Upper lobe of left lung (tissue), 6 donors: ENCODE data around the gene GALNT14. TPM values are rescaled to one million over a fixed set of nuclear protein-coding genes. Genes with fewer than 3 reads are reported as not detected.

ENCODE experiments used
- ATAC-seq, 2 donors: fragments of 200-7000 bp; cut with Tn5 transposase; one replicate each; pipeline ENCODE4 v1.9.1; 2022; ENCODE audit warnings: mild to moderate bottlenecking in 2 of 2, moderate library complexity in 2 of 2; ENCODE audit not compliant: low FRiP score in 2 of 2
- DNase-seq, 2 donors: peaks; one replicate each; pipeline ENCODE4 v3.0.0-alpha.2; 2019 to 2020
- H3K27ac ChIP-seq, 4 donors: fragments of 200-600 bp; sonication (generic); one replicate each; pipeline ENCODE4 v1.5.1; 2016 to 2019
- H3K27me3 ChIP-seq, 4 donors: fragments of 200-600 bp; sonication (generic); one replicate each; pipeline ENCODE4 v1.5.1; 2017 to 2019
- H3K36me3 ChIP-seq, 4 donors: fragments of 200-600 bp; sonication (generic); one replicate each; pipeline ENCODE4 v1.5.1; 2016 to 2019
- H3K4me1 ChIP-seq, 4 donors: fragments of 200-600 bp; sonication (generic); one replicate each; pipeline ENCODE4 v1.5.1; 2018 to 2019
- H3K4me3 ChIP-seq, 4 donors: fragments of 200-600 bp; sonication (generic); one replicate each; pipeline ENCODE4 v1.5.1; 2017 to 2019; ENCODE audit warnings: mild to moderate bottlenecking in 2 of 4, moderate library complexity in 1 of 4
- H3K9me3 ChIP-seq, 4 donors: fragments of 200-600 bp; sonication (generic); one replicate each; pipeline ENCODE4 v1.5.1; 2018 to 2019
- EP300 ChIP-seq, 4 donors: sonication (generic); formaldehyde crosslinking; IDR thresholded peaks; one replicate each; pipeline ENCODE4 v1.5.1; 2017; ENCODE audit warnings: antibody characterized with exemption in 4 of 4, control low read depth in 2 of 4
- POLR2A ChIP-seq, 4 donors: fragments of 450-650 bp; IDR thresholded peaks; one replicate each; pipeline ENCODE4 v1.5.1; 2016 to 2017; ENCODE audit warnings: antibody characterized with exemption in 4 of 4, mild to moderate bottlenecking in 2 of 4
- POLR2AphosphoS5 ChIP-seq, 2 donors: sonication (generic); formaldehyde crosslinking; IDR thresholded peaks; one replicate each; pipeline ENCODE4 v1.5.1; 2017; ENCODE audit warnings: antibody characterized with exemption in 2 of 2
- WGBS, 2 donors: methylation state at CpG; one replicate each; pipeline ENCODE4 v1.1.5; 2017 to 2018; 5-methylcytosine and 5-hydroxymethylcytosine counted together
- total RNA-seq, 6 donors: library from RNA; depleted of rRNA in 4 of 6; stranded (reverse); fragments of >200 nt in 4 of 6; gene quantifications; one replicate each; pipeline versions ENCODE4 v1.1.0 to v1.2.1, GENCODE V29; 2016 to 2021
- TF ChIP-seq, protein P1 (sequence below), 6 experiments: fragments of 450-650 bp in 4 of 6; fragments of 200-600 bp in 2 of 6; sonication (generic) in 2 of 6; IDR thresholded peaks; one replicate each; pipeline ENCODE4 v1.5.1; 2016 to 2019; ENCODE audit warnings: antibody characterized with exemption in 6 of 6
- donor health status: DM: no; HTN: no; CAD: no; lungs with moderate emphysema.
- donor health status: DM: no; HTN: yes; CAD: no; lungs with severe emphysema.

The GALNT14 gene
- total RNA-seq, 6 donors from 2014 or later, result 0.98 to 2.6 (median 1.4) TPM; not detected in 1

DNA sequence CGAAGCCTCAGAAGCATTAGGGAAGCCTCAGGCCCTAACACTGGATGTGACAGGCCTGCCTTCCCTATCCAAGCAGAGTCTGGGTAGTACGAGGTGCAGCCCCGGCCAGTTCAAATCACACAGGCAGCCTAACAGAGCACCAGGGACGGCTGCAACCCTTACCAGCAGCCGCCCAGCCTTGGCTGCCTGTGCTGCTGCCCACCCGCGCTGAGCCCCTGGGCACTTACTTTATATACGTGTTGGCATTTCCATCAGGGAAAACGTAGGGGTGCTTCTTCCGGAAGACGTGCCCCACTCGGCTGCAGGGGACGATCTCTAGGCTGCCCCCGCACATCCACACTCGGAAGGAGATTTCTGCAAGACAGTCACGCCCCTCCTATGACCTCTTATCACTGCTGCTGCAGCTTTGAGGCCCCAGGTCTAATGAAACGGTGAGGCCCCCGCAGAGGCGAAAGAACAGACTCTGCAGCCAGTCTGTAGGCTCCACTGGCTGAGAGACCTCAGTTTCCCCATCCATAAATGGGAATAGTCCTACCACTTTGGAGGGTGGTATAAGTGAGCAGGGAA lies 206.3 kb downstream of the GALNT14 start:
- Histone ChIP-seq H3K4me1 (no peaks in the 10 kb centered on the region), H3K9me3 (no peaks in the 10 kb centered on the region), H3K27me3 (no peaks in the 10 kb centered on the region), H3K27ac (no peak overlapping the region), H3K36me3 (no peaks in the 10 kb centered on the region), H3K4me3 (no peak overlapping the region)
- 94 to 95% methylated on average over 11 to 19 of the region's 19 CpGs for WGBS, 2 donors
- no peak for ATAC-seq
- TF ChIP-seq, protein P1, sequence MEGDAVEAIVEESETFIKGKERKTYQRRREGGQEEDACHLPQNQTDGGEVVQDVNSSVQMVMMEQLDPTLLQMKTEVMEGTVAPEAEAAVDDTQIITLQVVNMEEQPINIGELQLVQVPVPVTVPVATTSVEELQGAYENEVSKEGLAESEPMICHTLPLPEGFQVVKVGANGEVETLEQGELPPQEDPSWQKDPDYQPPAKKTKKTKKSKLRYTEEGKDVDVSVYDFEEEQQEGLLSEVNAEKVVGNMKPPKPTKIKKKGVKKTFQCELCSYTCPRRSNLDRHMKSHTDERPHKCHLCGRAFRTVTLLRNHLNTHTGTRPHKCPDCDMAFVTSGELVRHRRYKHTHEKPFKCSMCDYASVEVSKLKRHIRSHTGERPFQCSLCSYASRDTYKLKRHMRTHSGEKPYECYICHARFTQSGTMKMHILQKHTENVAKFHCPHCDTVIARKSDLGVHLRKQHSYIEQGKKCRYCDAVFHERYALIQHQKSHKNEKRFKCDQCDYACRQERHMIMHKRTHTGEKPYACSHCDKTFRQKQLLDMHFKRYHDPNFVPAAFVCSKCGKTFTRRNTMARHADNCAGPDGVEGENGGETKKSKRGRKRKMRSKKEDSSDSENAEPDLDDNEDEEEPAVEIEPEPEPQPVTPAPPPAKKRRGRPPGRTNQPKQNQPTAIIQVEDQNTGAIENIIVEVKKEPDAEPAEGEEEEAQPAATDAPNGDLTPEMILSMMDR (IDR thresholded peaks at IDR 0.05), result no peak
- TF ChIP-seq EP300 (IDR thresholded peaks at IDR 0.05), result no peak
- TF ChIP-seq POLR2A (IDR thresholded peaks at IDR 0.05), result no peak
- TF ChIP-seq POLR2AphosphoS5 (IDR thresholded peaks at IDR 0.05), result no peak
- peak in 1 of 2 donors; percentile 38 for DNase-seq

DNA sequence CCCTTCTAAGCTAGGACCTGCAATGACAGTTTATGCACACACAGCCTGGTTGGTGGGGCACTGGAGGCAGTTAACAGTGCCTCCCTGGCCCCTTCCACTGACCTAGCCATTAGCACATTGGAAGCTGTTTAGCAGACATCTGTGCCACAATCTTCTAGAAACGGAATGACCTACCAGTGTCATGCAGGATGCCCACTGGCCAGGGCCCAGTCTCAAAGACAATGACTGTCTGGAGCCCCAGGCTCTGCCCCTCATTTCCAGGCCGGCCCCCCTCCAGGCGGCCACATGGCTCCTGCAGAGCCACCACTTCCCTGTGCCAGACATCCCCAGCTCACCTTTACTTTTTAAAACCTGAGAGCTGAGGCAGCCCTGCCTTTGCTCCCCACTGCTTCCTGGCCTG lies 207.5 kb downstream of the GALNT14 start:
- H3K27ac ChIP-seq, result no peak overlapping the region
- H3K4me1 ChIP-seq, result no peaks in the 10 kb centered on the region
- H3K9me3 ChIP-seq, result no peaks in the 10 kb centered on the region
- 89 to 93% methylated on average over 3 of the region's 3 CpGs for WGBS, 2 donors
- H3K4me3 ChIP-seq, result no peak overlapping the region
- no peak for ATAC-seq
- H3K27me3 ChIP-seq, result no peaks in the 10 kb centered on the region
- no peaks in the 10 kb centered on the region for H3K36me3 ChIP-seq
- DNase-seq, result peak in 1 of 2 donors; percentile 41
- TF ChIP-seq, protein P1 (IDR thresholded peaks at IDR 0.05), result no peak
- TF ChIP-seq EP300 (IDR thresholded peaks at IDR 0.05) (no peak), POLR2AphosphoS5 (IDR thresholded peaks at IDR 0.05) (no peak), POLR2A (IDR thresholded peaks at IDR 0.05) (no peak)

- H3K4me3 ChIP-seq, result no peak overlapping the region
- no peaks in the 10 kb centered on the region for H3K27me3 ChIP-seq
- ATAC-seq (no peak), DNase-seq (no peak)
- 85 to 86% methylated on average over 7 of the region's 7 CpGs for WGBS, 2 donors
- H3K4me1 ChIP-seq, result no peaks in the 10 kb centered on the region
- H3K36me3 ChIP-seq, result no peaks in the 10 kb centered on the region
- no peaks in the 10 kb centered on the region for H3K9me3 ChIP-seq
- TF ChIP-seq EP300 (IDR thresholded peaks at IDR 0.05) (no peak), POLR2A (IDR thresholded peaks at IDR 0.05) (no peak)
- H3K27ac ChIP-seq, result no peak overlapping the region
Observed at GRCh38 chr2:30927465-30928075, 210.7 kb downstream of the GALNT14 start.

GRCh38 chr2:30926606-30927005 lies 211.6 kb downstream of the GALNT14 start:
- 88 to 90% methylated on average over 5 of the region's 5 CpGs for WGBS, 2 donors
- H3K4me1 ChIP-seq, result no peaks in the 10 kb centered on the region

DNA sequence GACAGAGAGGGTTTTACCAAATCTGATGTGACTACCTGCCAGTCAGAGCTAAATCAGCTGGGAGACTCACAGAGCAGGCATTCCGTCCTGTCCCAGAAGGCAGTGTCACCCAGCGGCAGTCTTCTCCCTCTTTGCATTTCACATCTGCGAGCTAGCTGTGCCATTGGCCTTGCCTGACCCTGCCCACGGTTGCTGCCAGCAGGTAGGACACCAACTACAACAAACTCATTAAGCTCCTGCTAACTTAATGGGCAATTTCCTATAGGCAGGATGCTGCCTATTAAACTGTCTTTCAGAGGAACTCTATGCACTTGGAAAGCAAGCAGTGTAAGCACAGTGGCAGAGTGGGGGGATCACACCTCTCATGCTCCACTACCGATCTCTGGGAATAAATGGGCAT lies 214.6 kb downstream of the GALNT14 start:
- Histone ChIP-seq H3K27me3 (no peaks in the 10 kb centered on the region), H3K36me3 (no peaks in the 10 kb centered on the region), H3K9me3 (no peaks in the 10 kb centered on the region), H3K4me1 (no peaks in the 10 kb centered on the region), H3K4me3 (no peak overlapping the region), H3K27ac (no peak overlapping the region)
- 93 to 94% methylated on average over 5 of the region's 5 CpGs for WGBS, 2 donors
- DNase-seq, result no peak
- ATAC-seq, result no peak
- TF ChIP-seq EP300 (IDR thresholded peaks at IDR 0.05), result no peak
- no peak for TF ChIP-seq POLR2AphosphoS5 (IDR thresholded peaks at IDR 0.05)
- TF ChIP-seq POLR2A (IDR thresholded peaks at IDR 0.05), result no peak
- TF ChIP-seq, protein P1 (IDR thresholded peaks at IDR 0.05), result no peak

More at GRCh38 chr2:30926606-30927005, 211.6 kb downstream of the GALNT14 start:
- ATAC-seq (no peak), DNase-seq (no peak)
- no peaks in the 10 kb centered on the region for H3K36me3 ChIP-seq
- no peaks in the 10 kb centered on the region for H3K27me3 ChIP-seq
- TF ChIP-seq POLR2A (IDR thresholded peaks at IDR 0.05) (no peak), EP300 (IDR thresholded peaks at IDR 0.05) (no peak), POLR2AphosphoS5 (IDR thresholded peaks at IDR 0.05) (no peak)
- TF ChIP-seq, protein P1 (IDR thresholded peaks at IDR 0.05), result no peak
- H3K9me3 ChIP-seq, result no peaks in the 10 kb centered on the region
- H3K4me3 ChIP-seq, result no peak overlapping the region
- no peak overlapping the region for H3K27ac ChIP-seq
